AG10803 (cell line): ENCODE data around the gene ZFYVE28.

ENCODE experiments used
- DNase-seq: peaks from one replicate; pipeline ENCODE4 v3.0.0; 2010; ENCODE audit warnings: low read depth
- H3K4me3 ChIP-seq: 2 replicates; pipeline ENCODE4 v1.5.1; 2011; ENCODE audit warnings: mild to moderate bottlenecking, low read length, control low read depth
- CTCF ChIP-seq: conservative IDR thresholded peaks from 2 replicates; pipeline ENCODE4 v1.5.1; 2011; ENCODE audit warnings: mild to moderate bottlenecking, low read length, control low read depth, inconsistent platforms

Gene ZFYVE28

GRCh38 chr4:2449511-2450392 lies 31.3 kb upstream of the ZFYVE28 start:
- H3K4me3 ChIP-seq: no peak overlapping the region
- no peak for DNase-seq
- no peak for TF ChIP-seq CTCF

GRCh38 chr4:2449051-2449450 lies 30.6 kb upstream of the ZFYVE28 start:
- no peak for TF ChIP-seq CTCF
- DNase-seq: no peak
- H3K4me3 ChIP-seq: no peak overlapping the region

DNA sequence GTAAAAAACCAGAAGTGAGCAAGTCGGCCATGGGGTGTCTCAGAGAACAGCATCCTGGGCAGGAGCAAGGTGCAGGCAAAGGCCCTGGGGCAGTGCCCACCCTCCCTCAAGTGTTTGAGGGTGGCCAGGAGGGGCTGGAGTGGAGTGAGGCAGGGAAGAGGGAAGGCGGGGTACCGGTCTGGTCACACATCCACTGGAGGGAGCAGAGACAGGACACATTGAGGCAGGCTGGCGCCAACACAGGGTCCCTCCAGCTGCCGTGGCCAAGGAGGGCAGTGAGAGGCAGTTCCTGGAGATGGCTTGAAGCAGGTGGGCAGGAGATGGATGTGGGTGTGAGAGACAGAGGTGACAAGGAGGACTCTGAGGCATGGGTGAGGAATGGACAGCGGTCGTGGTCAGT lies 30.1 kb upstream of the ZFYVE28 start:
- TF ChIP-seq CTCF: no peak
- no peak overlapping the region for H3K4me3 ChIP-seq
- DNase-seq: no peak

GRCh38 chr4:2446656-2447564 lies 28.5 kb upstream of the ZFYVE28 start:
- no peak overlapping the region for H3K4me3 ChIP-seq
- TF ChIP-seq CTCF: no peak
- no peak for DNase-seq

DNA sequence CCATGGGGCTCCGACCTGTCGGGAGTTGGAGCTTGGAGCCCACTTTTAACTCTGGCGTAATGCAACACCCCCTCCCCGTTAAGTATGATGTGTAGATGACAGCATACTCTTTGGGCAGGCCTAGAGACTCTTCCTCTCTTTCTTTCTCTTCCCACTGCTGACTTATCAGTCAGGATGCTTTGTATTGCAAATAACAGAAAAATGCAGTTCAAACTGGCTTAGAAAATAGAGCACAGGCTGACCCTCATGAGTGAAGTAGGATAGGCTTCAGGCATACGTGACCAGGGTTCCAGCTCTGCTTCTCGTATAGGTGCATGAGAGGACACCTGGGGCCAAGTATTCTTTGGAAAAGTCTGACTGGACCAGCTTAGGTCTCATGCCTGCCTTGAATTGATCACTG lies 27.1 kb upstream of the ZFYVE28 start:
- no peak overlapping the region for H3K4me3 ChIP-seq
- TF ChIP-seq CTCF: no peak
- DNase-seq: no peak

DNA sequence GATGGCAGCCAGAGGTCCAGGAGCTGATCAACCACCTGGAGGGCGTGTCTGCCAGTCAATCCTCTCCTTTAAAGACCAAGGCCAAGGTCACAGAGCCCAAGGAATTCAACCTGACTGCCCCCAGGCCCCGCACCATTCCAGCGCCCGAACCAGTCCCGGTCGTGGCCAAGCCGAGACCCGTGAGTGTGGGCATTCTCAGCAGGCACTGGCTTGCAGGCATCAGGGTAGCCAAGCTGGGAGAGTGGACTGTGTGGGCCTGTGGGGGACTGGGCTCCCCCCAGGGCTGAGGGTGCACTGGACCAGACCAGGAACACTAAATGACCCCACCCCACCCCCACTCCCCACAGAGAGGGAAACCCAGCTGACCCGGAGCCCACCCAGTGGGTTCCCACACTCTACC lies 26.7 kb upstream of the ZFYVE28 start:
- no peak overlapping the region for H3K4me3 ChIP-seq
- no peak for TF ChIP-seq CTCF
- no peak for DNase-seq
